ENCODE data around the gene CENPP.

GRCh38 chr9:92395617-92396016, 69.9 kb downstream of the CENPP start:
- no peak for TF ChIP-seq EZH2 (optimal IDR thresholded peaks at IDR 0.05; ENCODE audit: low read depth, low read length)
- no peak for TF ChIP-seq CTCF (IDR thresholded peaks at IDR 0.05; ENCODE audit: low read length)

All from MM.1S (cell line).